ENCODE results near the gene PRR18.

DNA sequence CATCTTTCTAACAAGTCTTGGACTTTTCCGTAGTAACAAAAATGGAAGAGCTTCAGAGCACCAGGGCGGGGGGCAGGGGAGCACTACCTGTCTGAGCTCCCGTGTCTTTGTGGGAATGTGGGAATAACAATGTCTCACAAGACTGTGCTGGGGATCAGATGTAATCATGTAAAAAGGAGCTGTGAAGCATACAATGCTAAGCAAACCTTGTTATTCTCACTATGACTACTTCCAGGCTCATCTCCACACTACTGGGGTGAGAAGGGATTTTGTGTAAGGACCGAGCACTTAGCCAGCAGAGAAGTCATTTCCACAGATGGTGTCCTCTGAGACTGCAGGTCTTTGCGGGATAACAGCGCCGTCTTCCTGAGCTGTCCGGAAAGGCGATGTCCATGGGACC is 27.1 kb downstream of the PRR18 start:
- TF ChIP-seq, protein P1, sequence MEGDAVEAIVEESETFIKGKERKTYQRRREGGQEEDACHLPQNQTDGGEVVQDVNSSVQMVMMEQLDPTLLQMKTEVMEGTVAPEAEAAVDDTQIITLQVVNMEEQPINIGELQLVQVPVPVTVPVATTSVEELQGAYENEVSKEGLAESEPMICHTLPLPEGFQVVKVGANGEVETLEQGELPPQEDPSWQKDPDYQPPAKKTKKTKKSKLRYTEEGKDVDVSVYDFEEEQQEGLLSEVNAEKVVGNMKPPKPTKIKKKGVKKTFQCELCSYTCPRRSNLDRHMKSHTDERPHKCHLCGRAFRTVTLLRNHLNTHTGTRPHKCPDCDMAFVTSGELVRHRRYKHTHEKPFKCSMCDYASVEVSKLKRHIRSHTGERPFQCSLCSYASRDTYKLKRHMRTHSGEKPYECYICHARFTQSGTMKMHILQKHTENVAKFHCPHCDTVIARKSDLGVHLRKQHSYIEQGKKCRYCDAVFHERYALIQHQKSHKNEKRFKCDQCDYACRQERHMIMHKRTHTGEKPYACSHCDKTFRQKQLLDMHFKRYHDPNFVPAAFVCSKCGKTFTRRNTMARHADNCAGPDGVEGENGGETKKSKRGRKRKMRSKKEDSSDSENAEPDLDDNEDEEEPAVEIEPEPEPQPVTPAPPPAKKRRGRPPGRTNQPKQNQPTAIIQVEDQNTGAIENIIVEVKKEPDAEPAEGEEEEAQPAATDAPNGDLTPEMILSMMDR (IDR thresholded peaks at IDR 0.05) = no peak
- no peak for TF ChIP-seq POLR2A (IDR thresholded peaks at IDR 0.05)
